SH-SY5Y (cell line): Measurements from ENCODE around the gene RNF111.

Experiments used
- GATA2 ChIP-seq: IDR thresholded peaks from 2 replicates; pipeline ENCODE4 v1.6.1; 2011; ENCODE audit warnings: mild to moderate bottlenecking, low read depth, low read length
- GATA3 ChIP-seq: IDR thresholded peaks from 2 replicates; pipeline ENCODE4 v1.6.1; 2011; ENCODE audit warnings: low read depth, mild to moderate bottlenecking, low read length, moderate library complexity

- TF ChIP-seq GATA2: no peak
- TF ChIP-seq GATA3: no peak
Observed at GRCh38 chr15:58962136-58962535, 25.3 kb upstream of the RNF111 start.
